MM.1S (cell line): ENCODE data around the gene SSC5D.

Experiments
- DNase-seq: peaks from one replicate; pipeline ENCODE4 v3.0.0-alpha.2; 2015
- H2AFZ ChIP-seq: fragments of 300-600 bp; sonication (generic); 2 replicates; pipeline ENCODE4 v1.6.0; 2016; ENCODE audit warnings: antibody characterized with exemption, low read length
- H3F3A ChIP-seq: fragments of 300-600 bp; sonication (generic); 2 replicates; pipeline ENCODE4 v1.6.1; 2016; ENCODE audit warnings: mild to moderate bottlenecking, antibody characterized with exemption, low read length, moderate library complexity, mixed read lengths; ENCODE audit not compliant: insufficient read depth
- H3K27ac ChIP-seq: fragments of 300-600 bp; sonication (generic); 2 replicates; pipeline ENCODE4 v1.5.1; 2016; ENCODE audit warnings: mild to moderate bottlenecking, low read length
- H3K27me3 ChIP-seq: fragments of 300-600 bp; sonication (generic); replicated peaks from 2 replicates; pipeline ENCODE4 v1.6.0; 2016; ENCODE audit warnings: low read length; ENCODE audit not compliant: insufficient read depth
- H3K36me3 ChIP-seq: fragments of 300-600 bp; sonication (generic); replicated peaks from 2 replicates; pipeline ENCODE4 v1.6.1; 2016; ENCODE audit warnings: mild to moderate bottlenecking, low read length, mixed read lengths; ENCODE audit not compliant: insufficient read depth
- H3K4me1 ChIP-seq: fragments of 300-600 bp; sonication (generic); 2 replicates; pipeline ENCODE4 v1.6.1; 2016; ENCODE audit warnings: low read length, mixed read lengths
- H3K4me2 ChIP-seq: fragments of 300-600 bp; sonication (generic); 2 replicates; pipeline ENCODE4 v1.6.0; 2016; ENCODE audit warnings: low read depth, low read length
- H3K4me3 ChIP-seq: fragments of 300-600 bp; sonication (generic); 2 replicates; pipeline ENCODE4 v1.5.1; 2016; ENCODE audit warnings: low read length, mixed read lengths
- H3K79me2 ChIP-seq: fragments of 300-600 bp; sonication (generic); 2 replicates; pipeline ENCODE4 v1.6.1; 2016; ENCODE audit warnings: mixed run types, low read length, mixed read lengths
- H3K9ac ChIP-seq: fragments of 300-600 bp; sonication (generic); 2 replicates; pipeline ENCODE4 v1.6.1; 2016; ENCODE audit warnings: low read length, mixed read lengths
- H3K9me2 ChIP-seq: fragments of 300-600 bp; sonication (generic); replicated peaks from 2 replicates; pipeline ENCODE4 v1.6.1; 2016; ENCODE audit warnings: mild to moderate bottlenecking, low read length, mixed read lengths; ENCODE audit not compliant: insufficient read depth
- H3K9me3 ChIP-seq: fragments of 300-600 bp; sonication (generic); replicated peaks from 2 replicates; pipeline ENCODE4 v1.6.1; 2016; ENCODE audit warnings: mild to moderate bottlenecking, low read length, mixed read lengths; ENCODE audit not compliant: insufficient read depth
- H4K20me1 ChIP-seq: fragments of 300-600 bp; sonication (generic); 2 replicates; pipeline ENCODE4 v1.6.1; 2016; ENCODE audit warnings: mild to moderate bottlenecking, low read length, moderate library complexity, mixed read lengths; ENCODE audit not compliant: insufficient read depth
- EZH2 ChIP-seq: fragments of 300-600 bp; sonication (generic); optimal IDR thresholded peaks from 2 replicates; pipeline ENCODE3; 2017; ENCODE audit warnings: low read depth, mild to moderate bottlenecking, antibody characterized with exemption, low read length, mixed read lengths
- EZH2phosphoT487 ChIP-seq: fragments of 300-600 bp; sonication (generic); IDR thresholded peaks from 2 replicates; pipeline ENCODE4 v1.6.1; 2018; ENCODE audit warnings: antibody characterized with exemption, low read length
- TF ChIP-seq, protein P1 (sequence below): fragments of 300-600 bp; sonication (generic); IDR thresholded peaks from 2 replicates; pipeline ENCODE4 v1.5.1; 2016; ENCODE audit warnings: antibody characterized with exemption, low read length, mixed read lengths

SSC5D gene

DNA sequence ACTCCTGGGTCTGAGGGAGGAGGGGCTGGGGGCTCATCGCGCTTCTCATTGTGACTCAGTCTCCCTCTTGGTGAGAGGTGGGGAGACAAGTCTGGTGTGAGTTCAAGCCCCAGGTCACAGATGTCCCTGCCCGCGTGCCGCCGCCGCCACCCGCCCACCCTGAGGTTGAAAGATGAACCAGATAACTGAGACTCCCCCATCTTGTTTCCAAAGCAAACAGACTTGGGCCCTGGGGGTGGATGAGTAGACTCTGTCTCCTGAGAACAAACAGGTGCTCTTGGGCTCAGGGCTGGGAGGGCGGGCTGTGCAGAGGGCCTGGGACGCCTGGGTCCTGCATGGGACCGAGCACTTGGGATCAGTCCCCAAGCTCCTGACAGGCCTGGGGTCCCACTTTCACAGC lies 48.1 kb downstream of the SSC5D start:
- no peak for DNase-seq
- H3K9me3 ChIP-seq = no peaks in the 10 kb centered on the region
- H4K20me1 ChIP-seq = no peaks in the 10 kb centered on the region
- no peak overlapping the region for H3K27ac ChIP-seq
- H3K27me3 ChIP-seq = peaks cover 67% of the 10 kb centered on the region
- H2AFZ ChIP-seq = no peak overlapping the region
- H3F3A ChIP-seq = no peaks in the 10 kb centered on the region
- no peaks in the 10 kb centered on the region for H3K79me2 ChIP-seq
- no peak for TF ChIP-seq EZH2phosphoT487
- no peak for TF ChIP-seq EZH2
- TF ChIP-seq, protein P1, sequence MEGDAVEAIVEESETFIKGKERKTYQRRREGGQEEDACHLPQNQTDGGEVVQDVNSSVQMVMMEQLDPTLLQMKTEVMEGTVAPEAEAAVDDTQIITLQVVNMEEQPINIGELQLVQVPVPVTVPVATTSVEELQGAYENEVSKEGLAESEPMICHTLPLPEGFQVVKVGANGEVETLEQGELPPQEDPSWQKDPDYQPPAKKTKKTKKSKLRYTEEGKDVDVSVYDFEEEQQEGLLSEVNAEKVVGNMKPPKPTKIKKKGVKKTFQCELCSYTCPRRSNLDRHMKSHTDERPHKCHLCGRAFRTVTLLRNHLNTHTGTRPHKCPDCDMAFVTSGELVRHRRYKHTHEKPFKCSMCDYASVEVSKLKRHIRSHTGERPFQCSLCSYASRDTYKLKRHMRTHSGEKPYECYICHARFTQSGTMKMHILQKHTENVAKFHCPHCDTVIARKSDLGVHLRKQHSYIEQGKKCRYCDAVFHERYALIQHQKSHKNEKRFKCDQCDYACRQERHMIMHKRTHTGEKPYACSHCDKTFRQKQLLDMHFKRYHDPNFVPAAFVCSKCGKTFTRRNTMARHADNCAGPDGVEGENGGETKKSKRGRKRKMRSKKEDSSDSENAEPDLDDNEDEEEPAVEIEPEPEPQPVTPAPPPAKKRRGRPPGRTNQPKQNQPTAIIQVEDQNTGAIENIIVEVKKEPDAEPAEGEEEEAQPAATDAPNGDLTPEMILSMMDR = no peak
- no peak overlapping the region for H3K4me3 ChIP-seq
- no peaks in the 10 kb centered on the region for H3K9me2 ChIP-seq
- no peak overlapping the region for H3K9ac ChIP-seq
- H3K4me1 ChIP-seq = no peaks in the 10 kb centered on the region
- H3K4me2 ChIP-seq = no peak overlapping the region
- no peaks in the 10 kb centered on the region for H3K36me3 ChIP-seq

DNA sequence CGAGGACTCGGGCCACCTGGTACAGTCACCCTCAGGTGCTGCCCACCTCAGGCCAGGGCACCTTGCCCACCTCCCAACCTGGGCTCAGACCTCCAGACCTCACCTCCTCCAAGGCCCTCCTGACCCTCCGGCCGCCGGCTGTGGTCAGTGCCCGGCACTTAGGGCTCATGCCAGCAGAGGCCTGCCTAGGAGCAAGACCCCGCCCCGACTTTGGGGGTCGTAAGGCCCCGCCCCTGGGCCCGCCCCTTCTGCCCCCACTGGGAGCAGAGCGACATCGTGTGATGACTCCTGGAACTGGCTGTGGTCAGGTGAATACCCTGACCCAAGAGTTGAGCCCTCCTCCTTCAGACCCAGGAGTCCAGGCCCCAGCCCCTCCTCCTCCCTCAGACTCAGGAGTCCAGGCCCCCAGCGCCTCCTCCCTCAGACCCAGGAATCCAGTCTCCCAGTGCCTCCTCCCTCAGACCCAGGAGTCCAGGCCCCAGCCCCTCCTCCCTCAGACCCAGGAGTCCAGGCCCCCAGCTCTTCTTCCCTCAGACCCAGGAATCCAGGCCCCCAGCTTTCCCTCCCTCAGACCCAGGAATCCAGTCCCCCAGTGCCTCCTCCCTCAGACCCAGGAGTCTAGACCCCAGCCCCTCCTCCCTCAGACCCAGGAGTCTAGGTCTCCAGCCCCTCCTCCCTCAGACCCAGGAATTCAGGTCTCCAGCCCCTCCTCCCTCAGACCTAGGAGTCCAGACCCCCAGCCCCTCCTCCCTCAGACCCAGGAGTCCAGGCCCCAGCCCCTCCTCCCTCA lies 48.9 kb downstream of the SSC5D start, which contains the start of gene SBK2:
TSS of gene SBK2 (minus strand) at position 183 of the 790 bp plus-strand sequence. CDS start 839 bp downstream, outside the sequence.
- peaks cover 67% of the 10 kb centered on the region for H3K27me3 ChIP-seq
- no peak within 1 kb of the TSS for H2AFZ ChIP-seq
- H3K9me3 ChIP-seq = no peaks in the 10 kb centered on the region
- H3F3A ChIP-seq = no peaks in the 10 kb centered on the region
- no peak within 1 kb of the TSS for H3K4me3 ChIP-seq
- no peak within 1 kb of the TSS for H3K4me2 ChIP-seq
- no peaks in the 10 kb centered on the region for H3K9me2 ChIP-seq
- H3K4me1 ChIP-seq = no peaks in the 10 kb centered on the region
- no peak for DNase-seq
- H3K79me2 ChIP-seq = no peaks in the 10 kb centered on the region
- TF ChIP-seq EZH2phosphoT487 (no peak), EZH2 (no peak)
- TF ChIP-seq, protein P1 = no peak
- no peak within 1 kb of the TSS for H3K9ac ChIP-seq
- no peaks in the 10 kb centered on the region for H4K20me1 ChIP-seq
- no peaks in the 10 kb centered on the region for H3K36me3 ChIP-seq
- H3K27ac ChIP-seq = no peak within 1 kb of the TSS

DNA sequence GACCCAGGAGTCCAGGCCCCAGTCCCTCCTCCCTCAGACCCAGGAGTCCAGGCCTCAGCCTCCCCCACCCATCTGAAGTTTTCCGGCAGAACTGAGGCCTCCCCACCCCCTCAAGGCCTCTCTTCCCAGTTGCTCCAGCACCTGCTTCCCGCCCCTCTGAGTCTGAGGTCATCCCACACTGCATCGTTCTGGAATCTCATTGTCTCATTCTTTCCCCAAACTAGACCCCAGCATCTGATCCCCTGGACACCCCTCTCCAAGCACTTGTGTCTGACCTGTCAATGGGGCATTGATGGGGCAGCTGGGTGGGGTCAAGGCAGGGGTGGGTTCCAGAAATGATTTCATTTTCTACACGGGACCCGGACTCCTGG lies 49.5 kb downstream of the SSC5D start:
- no peaks in the 10 kb centered on the region for H4K20me1 ChIP-seq
- TF ChIP-seq EZH2phosphoT487 (no peak), EZH2 (no peak)
- TF ChIP-seq, protein P1 = no peak
- H3K27me3 ChIP-seq = peaks cover 65% of the 10 kb centered on the region
- H3K9me3 ChIP-seq = no peaks in the 10 kb centered on the region
- H3K9ac ChIP-seq = no peak overlapping the region
- H3K4me1 ChIP-seq = no peaks in the 10 kb centered on the region
- H3K79me2 ChIP-seq = no peaks in the 10 kb centered on the region
- no peak overlapping the region for H3K4me2 ChIP-seq
- H3K36me3 ChIP-seq = no peaks in the 10 kb centered on the region
- H3F3A ChIP-seq = no peaks in the 10 kb centered on the region
- DNase-seq = no peak
- H3K9me2 ChIP-seq = no peaks in the 10 kb centered on the region
- no peak overlapping the region for H3K4me3 ChIP-seq
- H2AFZ ChIP-seq = no peak overlapping the region
- H3K27ac ChIP-seq = no peak overlapping the region
